ENCODE measurements around the gene GALNT8.

DNA sequence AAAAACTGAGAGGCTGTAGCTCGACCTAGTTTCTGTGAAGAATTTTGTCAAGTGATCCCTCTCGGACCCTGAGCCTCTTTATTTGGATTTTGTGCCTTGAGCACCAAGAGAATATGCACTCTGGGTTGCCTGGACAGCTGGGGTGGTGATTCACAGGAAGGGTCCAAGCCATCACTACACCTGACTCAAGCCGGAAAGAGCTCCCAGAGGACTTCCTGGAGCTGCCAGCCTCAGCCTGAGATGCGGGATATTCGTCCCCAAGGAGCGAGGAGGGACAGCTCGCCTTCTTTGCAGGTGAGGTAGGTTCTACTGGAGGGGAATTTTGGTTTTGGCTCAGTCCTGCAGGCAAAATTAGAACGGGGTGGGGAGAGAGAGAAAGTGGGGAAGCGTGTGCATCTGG lies 94.3 kb downstream of the GALNT8 start:
- TF ChIP-seq, protein P1, sequence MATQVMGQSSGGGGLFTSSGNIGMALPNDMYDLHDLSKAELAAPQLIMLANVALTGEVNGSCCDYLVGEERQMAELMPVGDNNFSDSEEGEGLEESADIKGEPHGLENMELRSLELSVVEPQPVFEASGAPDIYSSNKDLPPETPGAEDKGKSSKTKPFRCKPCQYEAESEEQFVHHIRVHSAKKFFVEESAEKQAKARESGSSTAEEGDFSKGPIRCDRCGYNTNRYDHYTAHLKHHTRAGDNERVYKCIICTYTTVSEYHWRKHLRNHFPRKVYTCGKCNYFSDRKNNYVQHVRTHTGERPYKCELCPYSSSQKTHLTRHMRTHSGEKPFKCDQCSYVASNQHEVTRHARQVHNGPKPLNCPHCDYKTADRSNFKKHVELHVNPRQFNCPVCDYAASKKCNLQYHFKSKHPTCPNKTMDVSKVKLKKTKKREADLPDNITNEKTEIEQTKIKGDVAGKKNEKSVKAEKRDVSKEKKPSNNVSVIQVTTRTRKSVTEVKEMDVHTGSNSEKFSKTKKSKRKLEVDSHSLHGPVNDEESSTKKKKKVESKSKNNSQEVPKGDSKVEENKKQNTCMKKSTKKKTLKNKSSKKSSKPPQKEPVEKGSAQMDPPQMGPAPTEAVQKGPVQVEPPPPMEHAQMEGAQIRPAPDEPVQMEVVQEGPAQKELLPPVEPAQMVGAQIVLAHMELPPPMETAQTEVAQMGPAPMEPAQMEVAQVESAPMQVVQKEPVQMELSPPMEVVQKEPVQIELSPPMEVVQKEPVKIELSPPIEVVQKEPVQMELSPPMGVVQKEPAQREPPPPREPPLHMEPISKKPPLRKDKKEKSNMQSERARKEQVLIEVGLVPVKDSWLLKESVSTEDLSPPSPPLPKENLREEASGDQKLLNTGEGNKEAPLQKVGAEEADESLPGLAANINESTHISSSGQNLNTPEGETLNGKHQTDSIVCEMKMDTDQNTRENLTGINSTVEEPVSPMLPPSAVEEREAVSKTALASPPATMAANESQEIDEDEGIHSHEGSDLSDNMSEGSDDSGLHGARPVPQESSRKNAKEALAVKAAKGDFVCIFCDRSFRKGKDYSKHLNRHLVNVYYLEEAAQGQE (IDR thresholded peaks at IDR 0.05; ENCODE audit: insufficient read depth in 1 of 2, low read depth in 2 of 2, low read length in 2 of 2): no peak
- TF ChIP-seq TAF1 (IDR thresholded peaks at IDR 0.05; ENCODE audit: borderline replicate concordance, insufficient read depth, low read length): no peak

Data from PFSK-1 (cell line).